GM12872 (cell line): ENCODE results near the gene PTPRCAP.

Source experiments
- CTCF ChIP-seq: IDR thresholded peaks from 3 replicates; pipeline ENCODE4 v1.5.1; 2011; ENCODE audit warnings: low read depth, mild to moderate bottlenecking, low read length, moderate library complexity; ENCODE audit not compliant: insufficient read depth

PTPRCAP gene

GRCh38 chr11:67429038-67429668 lies 8.3 kb downstream of the PTPRCAP start:
- no peak for TF ChIP-seq CTCF

DNA sequence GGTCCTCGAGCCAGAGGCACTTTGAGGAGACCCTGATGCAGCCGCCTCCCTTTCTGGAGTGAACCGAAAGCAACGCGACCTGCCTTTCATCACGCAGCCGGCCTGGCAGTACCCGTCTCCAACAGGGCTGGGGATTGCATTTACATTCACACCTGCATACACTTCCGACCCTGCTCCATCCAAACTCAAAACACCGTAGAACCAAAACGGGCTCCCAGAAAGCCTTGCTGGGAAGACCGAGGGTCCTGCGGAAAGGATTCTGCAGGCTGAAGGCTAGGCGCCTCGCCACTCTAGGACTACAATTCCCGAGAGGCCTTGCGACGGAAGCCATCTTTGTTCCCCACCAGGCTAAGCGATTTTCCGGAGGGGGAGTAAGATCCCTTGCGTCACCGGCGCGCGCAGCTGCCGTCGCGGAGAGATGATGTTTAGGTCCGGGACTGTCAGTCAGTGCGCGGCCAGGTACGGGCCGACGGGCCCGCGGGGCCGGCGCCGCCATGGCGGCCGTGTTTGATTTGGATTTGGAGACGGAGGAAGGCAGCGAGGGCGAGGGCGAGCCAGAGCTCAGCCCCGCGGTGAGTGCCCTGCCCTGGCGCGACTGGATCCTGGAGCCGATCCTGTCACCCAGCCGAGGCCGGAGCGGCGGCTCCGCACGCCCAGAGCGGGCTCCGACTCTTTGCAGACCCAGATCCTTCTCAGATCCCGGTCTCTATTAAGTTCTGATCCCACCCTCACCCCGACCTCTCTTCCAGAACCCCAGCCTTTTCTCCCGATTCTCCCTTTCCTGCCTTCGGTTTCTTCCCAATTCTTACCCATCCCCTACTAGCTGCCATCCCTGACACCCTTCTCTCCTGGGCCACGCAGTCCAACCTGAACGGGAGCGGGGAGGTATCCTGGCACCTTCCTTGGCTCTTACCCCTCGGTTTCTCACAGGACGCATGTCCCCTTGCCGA lies 9.2 kb downstream of the PTPRCAP start, which contains the start of gene RPS6KB2:
RPS6KB2 (plus strand) TSS at position 443 of the 950 bp plus-strand sequence; CDS start at position 495, 52 bp downstream.
- TF ChIP-seq CTCF: no peak

DNA sequence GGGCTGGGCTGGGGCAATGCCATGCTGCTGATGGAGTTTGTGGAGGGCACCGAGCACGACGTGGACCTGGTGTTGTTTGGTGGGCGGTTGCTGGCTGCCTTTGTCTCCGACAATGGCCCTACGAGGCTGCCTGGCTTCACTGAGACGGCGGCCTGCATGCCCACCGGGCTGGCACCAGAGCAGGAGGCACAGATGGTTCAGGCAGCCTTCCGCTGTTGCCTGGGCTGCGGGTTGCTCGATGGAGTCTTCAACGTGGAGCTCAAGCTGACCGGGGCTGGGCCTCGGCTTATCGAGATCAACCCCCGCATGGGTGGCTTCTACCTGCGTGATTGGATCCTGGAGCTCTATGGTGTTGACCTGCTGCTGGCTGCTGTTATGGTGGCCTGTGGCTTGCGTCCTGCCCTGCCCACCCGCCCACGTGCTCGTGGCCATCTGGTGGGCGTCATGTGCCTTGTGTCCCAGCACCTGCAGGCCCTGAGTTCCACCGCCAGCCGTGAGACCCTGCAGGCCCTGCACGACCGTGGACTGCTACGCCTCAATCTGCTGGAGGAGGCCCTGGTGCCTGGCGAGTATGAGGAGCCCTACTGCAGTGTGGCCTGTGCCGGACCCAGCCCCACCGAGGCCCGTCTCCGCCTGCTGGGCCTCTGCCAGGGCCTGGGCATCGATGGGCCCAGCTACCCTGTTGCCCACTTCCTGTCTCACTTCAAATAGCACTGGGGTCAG lies 13.4 kb downstream of the PTPRCAP start:
- TF ChIP-seq CTCF: no peak

DNA sequence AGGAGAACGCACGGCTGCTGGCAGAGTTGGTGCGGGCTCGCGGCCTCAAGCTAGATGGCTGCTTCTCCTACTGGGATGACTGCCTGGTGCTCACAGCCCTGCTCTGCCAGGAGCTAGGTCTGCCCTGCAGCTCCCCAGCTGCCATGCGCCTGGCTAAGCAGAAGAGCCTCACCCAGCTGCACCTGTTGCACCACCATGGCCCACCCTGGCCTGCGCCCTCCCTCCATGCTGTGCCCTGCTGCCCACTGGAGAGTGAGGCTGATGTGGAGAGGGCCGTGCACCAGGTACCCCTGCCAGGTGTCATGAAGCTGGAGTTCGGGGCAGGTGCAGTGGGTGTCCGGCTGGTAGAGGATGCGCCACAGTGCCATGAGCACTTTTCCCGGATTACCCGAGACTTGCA lies 14.0 kb downstream of the PTPRCAP start:
- no peak for TF ChIP-seq CTCF

DNA sequence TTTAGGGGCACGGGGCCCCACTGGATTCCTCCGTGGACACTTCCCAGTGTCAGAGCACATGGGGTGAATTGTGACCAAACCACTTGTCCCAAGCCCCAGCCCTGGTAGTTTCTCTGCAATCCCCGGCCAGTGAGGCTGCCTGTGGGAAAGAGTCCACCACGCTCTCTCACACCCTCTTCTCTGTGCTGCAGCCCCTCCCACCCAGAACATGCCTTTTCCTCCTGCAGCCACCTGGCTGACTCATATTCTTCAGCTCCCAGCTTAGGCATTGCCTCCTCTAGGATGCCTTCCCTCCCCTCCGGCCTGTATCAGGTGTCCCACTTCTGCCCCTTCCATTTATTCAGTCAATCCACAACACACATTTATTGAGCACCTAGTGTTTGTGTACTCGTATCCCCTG lies 14.6 kb downstream of the PTPRCAP start:
- TF ChIP-seq CTCF: no peak

- no peak for TF ChIP-seq CTCF
Measured at GRCh38 chr11:67421430-67422031, 16.0 kb downstream of the PTPRCAP start.
